Upper lobe of right lung (tissue), 1 donor: ENCODE measurements around the gene EML6. TPM values are rescaled to one million over a fixed set of nuclear protein-coding genes. Genes with fewer than 3 reads are reported as not detected.
"Not testable (repeated sequence)": the region's sequence is repeated elsewhere in the genome, so short reads cannot be mapped to it uniquely, and the experiment has no call there.

Experiments used
- ATAC-seq: fragments of 200-7000 bp; cut with Tn5 transposase; one replicate; pipeline ENCODE4 v1.9.1; 2020; ENCODE audit warnings: mild to moderate bottlenecking, moderate library complexity
- DNase-seq: peaks from one replicate; pipeline ENCODE4 v3.0.0-alpha.2; 2020
- H3K27ac ChIP-seq: fragments of 200-600 bp; one replicate; pipeline ENCODE4 v1.8.0; 2022
- H3K27me3 ChIP-seq: fragments of 200-600 bp; one replicate; pipeline ENCODE4 v1.8.0; 2022; ENCODE audit warnings: mild to moderate bottlenecking
- H3K36me3 ChIP-seq: fragments of 200-600 bp; one replicate; pipeline ENCODE4 v1.8.0; 2022
- H3K4me1 ChIP-seq: fragments of 200-600 bp; one replicate; pipeline ENCODE4 v1.8.0; 2022
- H3K4me3 ChIP-seq: fragments of 200-600 bp; one replicate; pipeline ENCODE4 v1.8.0; 2022; ENCODE audit warnings: mild to moderate bottlenecking
- H3K9me3 ChIP-seq: fragments of 200-600 bp; one replicate; pipeline ENCODE4 v1.8.0; 2022
- CTCF ChIP-seq: fragments of 200-600 bp; IDR thresholded peaks from one replicate; pipeline ENCODE4 v1.8.0; 2022; ENCODE audit warnings: antibody characterized with exemption
- intact Hi-C: fragments of 100-400 bp; cut with DNase I; formaldehyde crosslinking; loops from one replicate; pipeline ENCODE4 v1.11.0; 2022
- total RNA-seq: library from RNA; stranded (reverse); fragmentation: NEBNext Ultra II Directional; extraction: Animal tissue kit (Norgen Biotek cat#: 25700); gene quantifications from one replicate; pipeline ENCODE4 v1.2.1, GENCODE V29; 2021
- donor health status: DM: no; HTN: yes; CAD: no; lungs with severe emphysema.

EML6 gene
- total RNA-seq, 1 donor from 2014 or later = 1.4 TPM

DNA sequence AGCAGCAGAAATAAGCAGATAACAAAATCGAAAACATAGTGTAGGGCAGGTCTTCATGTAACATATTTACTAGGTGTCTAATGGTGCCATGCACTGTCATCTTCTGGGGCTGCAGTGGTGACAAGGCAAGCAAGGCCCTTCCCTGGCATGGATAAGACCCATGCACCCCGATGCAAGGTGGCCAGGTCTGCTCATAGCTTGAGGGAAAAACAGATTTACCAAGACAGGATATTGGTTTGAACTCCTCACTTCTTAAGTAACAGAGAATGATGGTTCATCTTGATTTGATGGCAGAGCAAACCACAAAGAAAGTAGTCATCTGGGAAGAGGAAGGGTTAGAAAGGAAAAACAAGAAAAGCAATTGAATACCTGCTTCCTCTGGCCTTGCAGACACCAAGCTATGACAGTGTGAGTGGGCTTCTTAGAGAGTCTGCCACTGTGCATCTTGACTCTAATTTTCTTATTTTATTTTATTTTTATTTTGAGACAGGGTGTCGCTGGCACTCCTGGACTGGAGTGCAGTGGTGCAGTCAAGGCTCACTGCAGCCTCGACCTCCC, 35.8 kb upstream of the EML6 start:
- H3K9me3 ChIP-seq = no peaks in the 10 kb centered on the region
- DNase-seq = no peak
- no peaks in the 10 kb centered on the region for H3K36me3 ChIP-seq
- H3K4me1 ChIP-seq = no peaks in the 10 kb centered on the region
- no peak overlapping the region for H3K4me3 ChIP-seq
- no peaks in the 10 kb centered on the region for H3K27me3 ChIP-seq
- no peak overlapping the region for H3K27ac ChIP-seq
- intact Hi-C loops = no loop called here
- no peak for TF ChIP-seq CTCF
- no peak for ATAC-seq

GRCh38 chr2:54691445-54692135, 31.9 kb upstream of the EML6 start:
- Histone ChIP-seq H3K27ac (no peak overlapping the region), H3K9me3 (no peaks in the 10 kb centered on the region), H3K27me3 (no peaks in the 10 kb centered on the region), H3K4me3 (no peak overlapping the region), H3K36me3 (no peaks in the 10 kb centered on the region), H3K4me1 (peaks cover 2% of the 10 kb centered on the region)
- intact Hi-C loops = no loop called here
- DNase-seq (no peak), ATAC-seq (no peak)
- TF ChIP-seq CTCF = no peak

- no peak overlapping the region for H3K4me3 ChIP-seq
- H3K27ac ChIP-seq = no peak overlapping the region
- intact Hi-C loops = no loop called here
- H3K9me3 ChIP-seq = no peaks in the 10 kb centered on the region
- TF ChIP-seq CTCF = no peak
- H3K36me3 ChIP-seq = no peaks in the 10 kb centered on the region
- DNase-seq = no peak
- H3K27me3 ChIP-seq = no peaks in the 10 kb centered on the region
- H3K4me1 ChIP-seq = peaks cover 2% of the 10 kb centered on the region
- no peak for ATAC-seq
These were observed 30.9 kb upstream of the EML6 start for GRCh38 chr2:54692556-54692955.

DNA sequence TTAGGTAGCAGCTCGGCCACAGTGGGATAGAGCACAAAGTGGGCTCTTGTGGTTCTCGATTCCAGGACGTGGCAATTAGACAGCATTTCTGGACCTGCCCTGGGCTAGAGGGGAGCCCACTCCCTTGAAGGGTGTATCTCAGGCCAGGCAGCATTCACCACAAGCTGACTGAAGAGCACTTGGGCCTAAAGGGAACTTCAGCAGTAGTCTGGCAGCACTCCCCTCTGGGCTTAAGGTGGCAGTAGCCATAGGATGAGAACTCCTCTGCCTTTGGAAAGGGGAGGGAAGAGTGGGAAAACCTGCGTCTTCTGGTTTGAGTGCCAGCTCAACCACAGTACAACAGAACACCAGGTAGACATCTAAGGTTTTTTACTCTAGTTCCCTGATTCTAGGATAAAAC, 28.1 kb upstream of the EML6 start:
- Histone ChIP-seq H3K4me1 (peaks cover 2% of the 10 kb centered on the region), H3K9me3 (no peaks in the 10 kb centered on the region), H3K27me3 (no peaks in the 10 kb centered on the region), H3K27ac (no peak overlapping the region), H3K36me3 (no peaks in the 10 kb centered on the region), H3K4me3 (no peak overlapping the region)
- TF ChIP-seq CTCF = no peak
- DNase-seq (no peak), ATAC-seq (peak; percentile 75)
- intact Hi-C loops = no loop called here

DNA sequence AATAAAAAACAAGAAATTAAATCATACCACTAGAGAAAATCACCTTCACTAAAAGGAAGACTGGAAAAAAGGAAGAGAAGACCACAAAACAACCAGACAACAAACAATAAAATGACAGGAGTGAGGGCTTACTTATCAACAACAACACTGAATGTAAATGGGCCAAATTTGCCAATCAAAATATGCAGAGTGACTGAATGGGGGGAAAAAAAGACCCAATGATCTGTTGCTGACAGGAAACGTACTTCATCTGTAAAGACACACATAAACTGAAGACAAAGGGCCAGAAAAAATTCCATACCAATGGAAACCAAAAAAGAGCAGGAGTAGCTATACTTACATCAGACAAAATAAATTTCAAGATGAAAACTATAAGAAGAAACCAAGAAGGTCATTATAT, 25.5 kb upstream of the EML6 start:
- H3K9me3 ChIP-seq = no peaks in the 10 kb centered on the region
- H3K36me3 ChIP-seq = no peaks in the 10 kb centered on the region
- no peak for DNase-seq
- H3K4me3 ChIP-seq = no peak overlapping the region
- no peak for ATAC-seq
- no peak for TF ChIP-seq CTCF
- no peaks in the 10 kb centered on the region for H3K27me3 ChIP-seq
- H3K4me1 ChIP-seq = peaks cover 2% of the 10 kb centered on the region
- no peak overlapping the region for H3K27ac ChIP-seq
- intact Hi-C loops = no loop called here

GRCh38 chr2:54698926-54699325, 24.5 kb upstream of the EML6 start:
- H3K27me3 ChIP-seq, ATAC-seq, intact Hi-C loops: not testable (repeated sequence)

More at GRCh38 chr2:54698926-54699325, 24.5 kb upstream of the EML6 start:
- not testable (repeated sequence) for H3K27ac ChIP-seq, H3K36me3 ChIP-seq, H3K9me3 ChIP-seq, H3K4me1 ChIP-seq, DNase-seq, H3K4me3 ChIP-seq
